Heart left ventricle (tissue), 16 donors: Measurements from ENCODE around the gene ZNF512B. TPM values are rescaled to one million over a fixed set of nuclear protein-coding genes. Genes with fewer than 3 reads are reported as not detected.
"Not testable (repeated sequence)": the region's sequence is repeated elsewhere in the genome, so short reads cannot be mapped to it uniquely, and the experiment has no call there.

Experiments
- ATAC-seq, 4 donors: fragments of 200-7000 bp; cut with Tn5 transposase; one replicate each; pipeline ENCODE4 v1.9.1; 2020 to 2022; ENCODE audit warnings: moderate library complexity in 4 of 4, mild to moderate bottlenecking in 3 of 4, moderate number of reproducible peaks in 1 of 4
- DNase-seq, 5 donors: peaks; one replicate each; pipeline ENCODE4 v3.0.0-alpha.2; 2020
- H3K27ac ChIP-seq, 12 donors: fragments of 200-600 bp; sonication (generic) in 4 of 12; one replicate each; pipeline versions ENCODE4 v1.5.0 to v1.8.0; 2016 to 2022; ENCODE audit warnings: mild to moderate bottlenecking in 2 of 12
- H3K27me3 ChIP-seq, 9 donors: fragments of 200-600 bp; sonication (generic) in 2 of 9; one replicate each; pipeline versions ENCODE4 v1.5.1 to v1.8.0; 2016 to 2022; ENCODE audit warnings: mild to moderate bottlenecking in 3 of 9
- H3K36me3 ChIP-seq, 9 donors: fragments of 200-600 bp; sonication (generic) in 2 of 9; one replicate each; pipeline versions ENCODE4 v1.5.0 to v1.8.0; 2018 to 2022; ENCODE audit warnings: mild to moderate bottlenecking in 2 of 9
- H3K4me1 ChIP-seq, 12 donors: fragments of 200-600 bp; sonication (generic) in 4 of 12; one replicate each; pipeline versions ENCODE4 v1.5.0 to v1.8.0; 2016 to 2022; ENCODE audit warnings: mild to moderate bottlenecking in 3 of 12
- H3K4me3 ChIP-seq, 12 donors: fragments of 200-600 bp; sonication (generic) in 4 of 12; one replicate each; pipeline versions ENCODE4 v1.5.0 to v1.8.0; 2017 to 2022; ENCODE audit warnings: mild to moderate bottlenecking in 9 of 12, moderate library complexity in 4 of 12
- H3K9me3 ChIP-seq, 12 donors: fragments of 200-600 bp; sonication (generic) in 4 of 12; one replicate each; pipeline versions ENCODE4 v1.5.0 to v1.8.0; 2016 to 2022; ENCODE audit warnings: mild to moderate bottlenecking in 1 of 12
- CTCF ChIP-seq, 12 donors: fragments of 200-600 bp; sonication (generic) in 4 of 12; IDR thresholded peaks; one replicate each; pipeline versions ENCODE4 v1.5.0 to v1.8.0; 2018 to 2022; ENCODE audit warnings: antibody characterized with exemption in 12 of 12, mild to moderate bottlenecking in 5 of 12
- POLR2A ChIP-seq, 2 donors: fragments of 450-650 bp; IDR thresholded peaks; one replicate each; pipeline ENCODE4 v1.6.1; 2017; ENCODE audit warnings: antibody characterized with exemption in 2 of 2, mild to moderate bottlenecking in 2 of 2, moderate library complexity in 2 of 2
- WGBS, 4 donors: extraction: QIAGEN DNeasy Blood & Tissue Kit in 2 of 4; methylation state at CpG; one replicate each; pipeline versions ENCODE4 v1.1.5 to v1.1.7; 2013 to 2018; 5-methylcytosine and 5-hydroxymethylcytosine counted together
- intact Hi-C, 10 donors: fragments of 100-400 bp; cut with DNase I; formaldehyde crosslinking; loops; one replicate each; pipeline versions ENCODE4 v1.11.1 to v1.14.2; 2022
- polyA plus RNA-seq, 2 donors: library from polyadenylated mRNA; stranded (reverse); fragments of 200-250 nt; gene quantifications; one replicate each; pipeline ENCODE4 v1.2.3, GENCODE V29; 2013
- total RNA-seq, 9 donors: library from RNA; depleted of rRNA in 2 of 9; stranded (reverse); fragments of >200 nt in 2 of 9; fragmentation: NEBNext Ultra II Directional in 3 of 9; extraction: Animal tissue kit (Norgen Biotek cat#: 25700) in 3 of 9; gene quantifications; one replicate each; pipeline versions ENCODE4 v1.1.0 to v1.2.4, GENCODE V29; 2016 to 2023
- donor health status: ischemic (EF 13 %, LVEDD 7.1; RV severe dilation, severe dysfunction).
- donor health status: healthy with polysubstance abuse.
- donor health status: DM: no; HTN: yes; CAD: no.
- donor health status: DM: no; HTN: no; CAD: no.
- donor health status: ischemic (EF 25% LVEDD 6.9; RV normal size, moderate dysfunction).
- donor health status: ischemic (EF 25% LVEDD 5.7; RV mildly dilated, moderate dysfunction).
- donor health status: healthy.
- donor health status: DM: yes; HTN: yes; CAD: no.
- donor health status: ischemic (EF 35%, LVEDD 5.7; RV mildly dilated, moderate dysfunction).
- donor health status: nonischemic (EF 11% LVEDD 7.7; RV severe dilation, severe dysfunction).
- donor health status: DM: yes; HTN: yes; CAD: no.
- donor health status: PGD.
- donor health status: ischemic (EF 29% LVEDD 5.4; RV normal size, mild dysfunction).
- donor health status: nonischemic (EF 23%, LVEDD 6.1; RV moderate dilation, normal function).

ZNF512B gene
- total and polyA plus RNA-seq, 11 donors, result 7.3 to 15.9 (median 12.0) TPM

- intact Hi-C loops, result no loop called here
- Histone ChIP-seq H3K27me3 (no peaks in the 10 kb centered on the region), H3K4me3 (no peak overlapping the region), H3K4me1 (peaks cover 0 to 19% (median 4%) of the 10 kb centered on the region in 12 donors), H3K36me3 (peaks cover 6 to 94% (median 77%) of the 10 kb centered on the region in 9 donors), H3K9me3 (no peaks in the 10 kb centered on the region), H3K27ac (peak overlapping the region in 7 of 12 donors; percentile 13 to 81 (median 60))
- 49 to 86% (median 62%) methylated on average over 30 to 37 of the region's 37 CpGs for WGBS, 4 donors
- TF ChIP-seq CTCF (IDR thresholded peaks at IDR 0.05), result no peak
- TF ChIP-seq POLR2A (IDR thresholded peaks at IDR 0.05), result no peak
- DNase-seq, result peak in 4 of 5 donors; percentile 62 to 91 (median 84)
- peak; percentile 89 to 92 (median 92) for ATAC-seq
Observed at GRCh38 chr20:63930971-63931553, 38.7 kb downstream of the ZNF512B start.

- Histone ChIP-seq H3K36me3 (peaks cover 0 to 84% (median 61%) of the 10 kb centered on the region in 9 donors), H3K4me1 (peaks cover 0 to 27% (median 4%) of the 10 kb centered on the region in 12 donors)
- H3K27ac ChIP-seq, H3K27me3 ChIP-seq, H3K9me3 ChIP-seq, ATAC-seq, DNase-seq, H3K4me3 ChIP-seq, intact Hi-C loops: not testable (repeated sequence)
- 95 to 97% (median 96%) methylated on average over 19 to 31 of the region's 31 CpGs for WGBS, 4 donors
Observed at GRCh38 chr20:63929473-63929883, 40.3 kb downstream of the ZNF512B start.

- intact Hi-C loops, result no loop called here
- 95 to 97% (median 96%) methylated on average over 25 to 26 of the region's 26 CpGs for WGBS, 4 donors
- H3K4me3 ChIP-seq, result no peak overlapping the region
- no peaks in the 10 kb centered on the region for H3K27me3 ChIP-seq
- ATAC-seq (no peak), DNase-seq (no peak)
- H3K9me3 ChIP-seq, result no peaks in the 10 kb centered on the region
- TF ChIP-seq POLR2A (IDR thresholded peaks at IDR 0.05) (no peak), CTCF (IDR thresholded peaks at IDR 0.05) (no peak)
- no peak overlapping the region for H3K27ac ChIP-seq
- peaks cover 0 to 28% (median 4%) of the 10 kb centered on the region in 12 donors for H3K4me1 ChIP-seq
- peaks cover 0 to 82% (median 58%) of the 10 kb centered on the region in 9 donors for H3K36me3 ChIP-seq
Observed at GRCh38 chr20:63929071-63929470, 40.7 kb downstream of the ZNF512B start.

GRCh38 chr20:63926298-63926697 lies 43.4 kb downstream of the ZNF512B start:
- DNase-seq, result no peak
- Histone ChIP-seq H3K4me1 (peaks cover 0 to 21% (median 4%) of the 10 kb centered on the region in 12 donors), H3K27me3 (no peaks in the 10 kb centered on the region), H3K27ac (no peak overlapping the region), H3K9me3 (no peaks in the 10 kb centered on the region), H3K36me3 (peaks cover 0 to 64% (median 44%) of the 10 kb centered on the region in 9 donors), H3K4me3 (no peak overlapping the region)
- TF ChIP-seq POLR2A (IDR thresholded peaks at IDR 0.05) (no peak), CTCF (IDR thresholded peaks at IDR 0.05) (no peak)
- 74 to 78% (median 75%) methylated on average over 8 of the region's 8 CpGs for WGBS, 4 donors
- ATAC-seq, result no peak
- intact Hi-C loops, result no loop called here
